GM19043 (cell line): ENCODE measurements around the gene TAOK3.
"Not testable (repeated sequence)": the region's sequence is repeated elsewhere in the genome, so short reads cannot be mapped to it uniquely, and the experiment has no call there.

Experiments used
- ATAC-seq: cut with Tn5 transposase; IDR thresholded peaks from one replicate; pipeline ENCODE4 v1.9.1; 2021; ENCODE audit warnings: low read depth; ENCODE audit not compliant: unreplicated experiment

TAOK3 gene

DNA sequence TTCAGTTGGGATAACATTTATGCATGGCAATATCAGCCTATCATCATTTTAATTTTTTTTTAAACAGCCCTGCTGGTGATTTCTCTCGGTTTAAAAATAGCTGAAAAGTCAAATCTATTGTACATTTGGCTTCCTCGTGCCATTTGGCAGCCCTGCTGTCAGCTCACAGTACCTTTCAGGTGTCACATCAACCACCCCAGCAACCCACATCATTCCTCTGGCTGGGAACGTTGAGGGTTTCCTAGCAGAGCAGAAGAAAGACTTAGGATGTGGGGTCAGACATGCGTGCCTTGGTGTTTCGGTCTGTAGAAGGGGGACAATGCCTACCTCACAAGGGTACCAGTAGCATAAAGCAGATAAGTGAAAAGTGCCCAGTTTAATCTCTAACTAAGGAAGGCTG lies 221.0 kb downstream of the TAOK3 start:
- ATAC-seq = no peak

DNA sequence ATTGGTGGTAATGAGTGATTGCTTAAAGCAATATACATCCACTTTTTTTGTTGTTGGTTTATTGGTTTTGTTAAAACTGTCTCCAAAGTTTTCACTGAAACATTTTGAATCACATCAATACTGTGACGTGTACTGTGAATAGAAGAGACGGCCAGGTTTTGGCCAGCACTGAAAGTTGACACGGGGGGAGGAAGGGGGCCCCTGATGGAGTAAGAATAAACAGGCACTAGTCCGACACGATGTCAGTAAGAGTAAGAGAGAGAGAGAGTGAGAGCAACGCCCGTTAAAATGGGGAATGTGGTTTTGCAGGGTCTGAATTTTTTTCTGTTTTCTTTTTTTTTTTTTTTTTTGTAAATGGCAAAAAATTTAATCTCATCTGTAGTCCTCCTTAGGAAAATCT lies 222.1 kb downstream of the TAOK3 start:
- no peak for ATAC-seq

DNA sequence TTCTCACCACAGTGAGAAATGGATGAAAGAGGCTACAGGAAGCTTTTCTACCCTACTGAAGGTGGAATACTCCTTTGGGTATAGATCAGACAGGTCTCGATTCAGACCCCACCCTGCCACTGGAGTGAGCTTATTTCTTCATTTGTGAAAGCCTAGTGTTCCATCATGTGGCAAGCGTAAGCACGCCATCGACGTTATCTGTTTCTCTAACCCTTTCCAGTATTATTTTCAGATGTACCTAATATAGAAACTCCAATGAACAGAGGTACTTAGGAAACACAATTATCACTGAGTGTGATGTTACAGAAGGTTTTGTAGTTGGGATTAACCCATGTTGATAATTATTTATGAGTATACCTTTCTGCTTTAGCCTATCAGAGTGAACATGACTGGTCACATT lies 224.4 kb downstream of the TAOK3 start:
- no peak for ATAC-seq

DNA sequence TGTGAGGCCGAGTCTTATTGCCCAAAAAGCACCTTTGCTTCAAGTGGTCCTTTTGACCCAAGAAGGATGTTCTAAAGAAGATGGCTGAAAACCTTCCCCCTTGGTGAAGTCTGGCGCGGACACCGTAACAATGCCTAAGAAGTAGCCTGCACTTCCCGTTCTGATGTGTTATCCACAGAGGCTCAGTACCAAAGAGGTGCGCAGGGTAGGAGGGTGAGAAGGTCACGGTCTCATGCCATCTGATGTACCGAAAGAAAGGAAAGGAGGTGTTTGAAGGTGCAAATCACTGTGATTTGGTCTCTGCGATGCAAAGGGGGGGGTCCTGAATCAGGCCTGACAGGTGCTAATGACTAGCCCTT lies 226.9 kb downstream of the TAOK3 start:
- ATAC-seq = no peak

DNA sequence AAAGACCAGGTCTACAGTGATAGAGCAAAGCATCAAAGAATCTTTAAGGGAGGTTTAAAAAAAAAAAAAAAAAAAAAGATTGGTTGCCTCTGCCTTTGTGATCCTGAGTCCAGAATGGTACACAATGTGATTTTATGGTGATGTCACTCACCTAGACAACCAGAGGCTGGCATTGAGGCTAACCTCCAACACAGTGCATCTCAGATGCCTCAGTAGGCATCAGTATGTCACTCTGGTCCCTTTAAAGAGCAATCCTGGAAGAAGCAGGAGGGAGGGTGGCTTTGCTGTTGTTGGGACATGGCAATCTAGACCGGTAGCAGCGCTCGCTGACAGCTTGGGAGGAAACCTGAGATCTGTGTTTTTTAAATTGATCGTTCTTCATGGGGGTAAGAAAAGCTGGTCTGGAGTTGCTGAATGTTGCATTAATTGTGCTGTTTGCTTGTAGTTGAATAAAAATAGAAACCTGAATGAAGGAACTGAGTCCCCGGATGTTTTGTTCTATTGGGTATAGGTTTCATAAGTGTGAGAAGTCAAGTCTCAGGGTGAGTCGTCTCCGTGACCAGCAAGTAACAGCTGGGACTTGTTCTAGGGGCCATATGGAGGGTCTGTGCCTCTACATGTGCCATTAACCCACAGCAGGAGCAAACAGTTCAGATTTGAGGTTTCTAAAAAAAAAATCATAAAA lies 227.5 kb downstream of the TAOK3 start:
- ATAC-seq = peak; percentile 77

DNA sequence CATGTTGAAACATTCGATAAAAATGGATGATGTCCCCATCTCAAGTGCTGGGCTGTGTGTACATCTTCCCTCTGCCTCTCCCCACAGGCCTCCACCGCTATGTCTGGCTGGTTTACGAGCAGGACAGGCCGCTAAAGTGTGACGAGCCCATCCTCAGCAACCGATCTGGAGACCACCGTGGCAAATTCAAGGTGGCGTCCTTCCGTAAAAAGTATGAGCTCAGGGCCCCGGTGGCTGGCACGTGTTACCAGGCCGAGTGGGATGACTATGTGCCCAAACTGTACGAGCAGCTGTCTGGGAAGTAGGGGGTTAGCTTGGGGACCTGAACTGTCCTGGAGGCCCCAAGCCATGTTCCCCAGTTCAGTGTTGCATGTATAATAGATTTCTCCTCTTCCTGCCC lies 228.2 kb downstream of the TAOK3 start:
- no peak for ATAC-seq

DNA sequence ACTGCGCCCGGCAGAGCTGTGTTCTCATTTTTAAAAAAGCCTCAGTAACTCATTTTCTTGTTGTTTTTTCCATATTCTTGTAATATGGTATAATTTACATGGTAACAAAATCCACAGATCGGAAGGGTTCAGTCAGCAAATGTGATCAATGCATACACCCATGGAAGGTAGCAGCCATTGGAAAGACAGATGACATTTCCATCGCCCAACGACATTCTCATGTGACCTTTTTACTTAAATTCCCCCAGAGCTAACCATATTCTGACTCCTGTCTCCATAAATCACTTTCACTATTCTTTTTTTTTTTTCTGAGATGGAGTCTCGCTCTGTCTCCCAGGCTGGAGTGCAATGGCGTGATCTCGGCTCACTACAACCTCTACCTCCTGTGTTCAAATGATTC lies 231.9 kb downstream of the TAOK3 start:
- ATAC-seq = no peak

DNA sequence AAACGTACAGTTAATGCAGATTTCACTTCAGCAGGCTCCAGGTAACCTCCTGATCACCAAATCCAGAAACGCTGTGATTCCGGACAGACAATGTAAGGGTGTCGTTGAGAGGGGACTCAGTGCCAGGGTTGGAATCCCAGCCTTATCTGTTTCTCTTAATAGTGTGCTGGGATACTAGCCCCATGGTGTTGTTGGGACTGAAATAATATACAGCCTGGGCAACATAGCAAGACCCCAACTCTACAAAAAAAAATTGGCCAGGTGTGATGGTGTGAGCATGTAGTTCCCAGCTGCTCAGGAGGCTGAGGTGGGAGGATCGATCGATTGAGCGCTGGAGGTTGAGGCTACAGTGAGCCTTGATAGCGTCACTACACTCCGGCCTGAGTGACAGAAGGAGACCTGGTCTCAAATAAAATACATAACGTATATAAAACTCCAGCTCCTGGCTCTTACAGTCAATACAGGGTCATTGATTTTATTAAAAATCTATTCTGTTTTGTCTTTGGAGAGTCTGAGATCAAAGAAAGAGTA lies 235.5 kb downstream of the TAOK3 start:
- no peak for ATAC-seq

DNA sequence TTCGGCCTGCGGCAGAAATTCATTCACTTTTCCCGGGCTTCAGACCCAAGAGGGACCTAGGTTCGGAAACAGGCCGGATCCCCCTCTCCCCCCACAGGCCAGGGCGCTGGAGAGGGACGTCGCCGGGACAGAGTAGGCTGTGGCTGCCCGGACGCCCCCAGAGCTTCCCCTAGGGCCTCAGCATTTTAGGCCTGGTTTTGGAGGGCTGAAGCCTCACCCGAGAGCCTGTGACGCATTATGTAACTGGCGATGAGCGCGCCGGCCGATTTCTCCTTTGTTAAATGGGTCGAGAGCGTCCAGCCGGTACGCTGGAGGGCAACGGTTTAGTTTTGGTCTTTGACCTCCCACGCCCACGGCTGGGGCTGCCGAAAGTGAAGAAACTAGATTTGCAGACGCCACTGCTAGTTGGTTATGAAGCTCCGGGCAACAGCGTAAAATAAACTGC lies 236.1 kb downstream of the TAOK3 start:
- ATAC-seq = no peak

DNA sequence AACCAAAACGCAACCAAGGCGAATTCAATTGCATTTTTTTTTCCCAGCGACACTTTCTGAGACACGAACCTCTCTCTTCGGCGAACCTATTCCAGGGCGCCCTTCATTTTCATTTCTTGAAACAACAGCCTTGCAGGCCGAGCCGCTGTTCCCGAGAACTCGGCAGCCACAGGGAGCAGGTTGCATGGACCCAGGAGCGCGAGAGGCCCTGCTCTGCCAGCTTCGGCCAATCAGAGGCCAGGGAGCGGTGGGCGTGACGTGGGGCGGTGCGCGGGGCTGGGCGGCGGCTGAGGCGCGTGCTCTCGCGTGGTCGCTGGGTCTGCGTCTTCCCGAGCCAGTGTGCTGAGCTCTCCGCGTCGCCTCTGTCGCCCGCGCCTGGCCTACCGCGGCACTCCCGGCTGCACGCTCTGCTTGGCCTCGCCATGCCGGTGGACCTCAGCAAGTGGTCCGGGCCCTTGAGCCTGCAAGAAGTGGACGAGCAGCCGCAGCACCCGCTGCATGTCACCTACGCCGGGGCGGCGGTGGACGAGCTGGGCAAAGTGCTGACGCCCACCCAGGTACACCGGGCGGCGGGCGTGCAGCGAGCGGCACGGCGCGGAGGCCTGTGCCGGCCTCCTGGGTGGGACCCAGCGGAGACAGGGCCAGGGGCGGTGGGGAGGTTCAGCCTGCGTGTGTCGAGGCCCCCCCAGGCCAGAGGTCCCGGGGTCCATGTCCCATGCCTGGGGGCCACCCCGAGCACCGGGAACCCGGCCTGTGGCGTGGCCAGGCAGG lies 236.7 kb downstream of the TAOK3 start, which contains the start of gene PEBP1:
Gene PEBP1, plus strand, starts transcription at position 337 of the 771 bp plus-strand sequence. Its CDS starts 86 bp downstream, at position 423.
- peak; percentile 98 for ATAC-seq

DNA sequence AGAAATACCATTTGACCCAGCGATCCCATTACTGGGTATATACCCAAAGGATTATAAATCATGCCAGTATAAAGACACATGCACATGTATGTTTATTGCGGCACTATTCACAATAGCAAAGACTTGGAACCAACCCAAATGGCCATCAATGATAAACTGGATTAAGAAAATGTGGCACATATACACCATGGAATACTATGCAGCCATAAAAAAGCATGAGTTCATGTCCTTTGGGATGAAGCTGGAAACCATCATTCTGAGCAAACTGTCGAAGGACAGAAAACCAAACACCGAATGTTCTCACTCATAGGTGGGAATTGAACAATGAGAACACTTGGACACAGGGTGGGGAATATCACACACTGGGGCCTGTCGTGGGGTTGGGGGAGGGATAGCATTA lies 243.3 kb downstream of the TAOK3 start:
- ATAC-seq = not testable (repeated sequence)

DNA sequence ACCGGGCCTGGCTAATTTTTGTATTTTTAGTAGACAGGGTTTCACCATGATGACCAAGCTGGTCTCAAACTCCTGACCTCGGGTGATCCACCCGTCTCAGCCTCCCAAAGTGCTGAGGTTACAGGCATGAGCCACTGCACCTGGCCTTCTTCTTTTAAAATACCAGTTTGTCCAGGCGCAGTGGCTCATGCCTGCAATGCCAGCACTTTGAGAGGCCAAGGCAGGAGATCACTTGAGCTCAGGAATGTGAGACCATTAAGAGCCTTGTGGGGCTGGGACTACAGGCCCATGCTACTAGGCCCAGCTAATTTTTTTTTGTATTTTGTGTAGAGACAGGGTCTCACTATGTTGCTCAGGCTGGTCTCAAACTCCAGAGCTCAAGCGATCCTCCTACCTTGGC lies 244.8 kb downstream of the TAOK3 start:
- ATAC-seq = no peak

DNA sequence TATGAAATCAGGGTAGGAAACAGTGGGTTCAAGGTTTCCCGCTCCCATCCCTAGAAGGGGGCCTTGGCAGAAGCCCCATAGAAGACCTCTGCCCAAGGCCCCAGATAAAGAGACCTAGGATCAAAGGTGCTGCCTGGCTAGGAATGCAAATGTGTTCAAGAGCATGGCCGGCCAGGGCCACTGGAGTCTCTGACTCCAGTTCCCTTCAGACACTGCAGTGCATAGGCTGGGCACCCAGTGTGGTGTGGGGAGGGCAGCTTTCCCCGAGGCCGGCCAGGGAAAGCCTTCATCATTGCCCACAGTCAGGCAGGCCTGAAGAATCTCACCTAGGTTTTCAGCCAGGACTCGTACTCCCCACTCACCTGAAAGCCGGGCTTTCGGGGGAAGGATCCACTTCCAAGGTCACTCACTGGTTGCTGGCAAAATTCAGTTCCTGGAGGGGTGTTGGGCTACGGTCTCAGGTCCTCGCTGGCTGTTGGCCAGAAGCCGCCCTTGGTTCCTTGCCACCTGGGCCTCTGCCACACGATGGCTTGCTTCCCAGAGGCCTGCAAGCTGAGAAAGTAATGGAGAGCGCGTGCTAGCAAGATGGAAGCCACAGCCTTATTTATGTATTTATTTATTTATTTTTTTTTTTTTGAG lies 246.5 kb downstream of the TAOK3 start:
- no peak for ATAC-seq

DNA sequence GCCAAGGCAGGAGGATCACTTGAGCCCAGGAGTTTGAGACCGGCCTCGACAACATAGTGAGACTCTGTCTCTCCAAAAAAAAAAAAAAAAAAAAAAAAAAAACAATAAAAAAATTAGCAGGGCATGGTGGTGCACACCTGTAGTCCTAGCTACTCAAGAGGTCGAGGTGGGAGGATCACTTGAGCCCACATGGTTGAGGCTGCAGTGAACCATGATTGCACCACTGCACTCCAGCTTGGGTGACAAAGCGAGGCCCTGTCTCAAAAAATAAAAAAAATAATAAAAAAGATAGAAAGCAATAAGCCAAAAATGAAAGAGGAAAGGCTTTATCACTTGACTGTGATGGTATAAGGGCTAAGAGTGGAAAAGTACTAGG lies 247.0 kb downstream of the TAOK3 start:
- no peak for ATAC-seq

DNA sequence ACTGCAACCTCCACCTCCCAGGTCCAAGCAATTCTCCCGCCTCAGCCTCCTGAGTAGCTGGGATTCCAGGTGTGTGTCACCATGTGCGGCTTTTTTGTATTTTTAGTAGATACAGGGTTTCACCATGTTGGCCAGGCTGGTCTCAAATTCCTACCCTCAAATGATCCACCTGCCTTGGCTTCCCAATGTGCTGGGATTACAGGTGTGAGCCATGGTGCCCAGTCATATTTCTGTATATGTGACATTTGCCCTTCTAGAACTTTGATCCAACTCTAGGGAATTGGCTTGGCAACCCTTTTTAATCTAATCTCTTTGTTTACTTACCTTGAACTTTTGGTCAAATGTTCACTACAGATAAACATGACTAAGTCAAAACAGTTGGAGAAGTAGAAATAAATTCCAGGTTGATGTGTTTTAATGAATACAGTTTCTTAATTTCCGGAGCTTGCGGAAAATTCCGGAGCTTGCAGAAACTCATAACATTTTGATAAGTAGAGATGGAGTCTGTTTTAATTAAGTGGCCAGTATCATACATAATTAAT lies 248.3 kb downstream of the TAOK3 start:
- no peak for ATAC-seq

DNA sequence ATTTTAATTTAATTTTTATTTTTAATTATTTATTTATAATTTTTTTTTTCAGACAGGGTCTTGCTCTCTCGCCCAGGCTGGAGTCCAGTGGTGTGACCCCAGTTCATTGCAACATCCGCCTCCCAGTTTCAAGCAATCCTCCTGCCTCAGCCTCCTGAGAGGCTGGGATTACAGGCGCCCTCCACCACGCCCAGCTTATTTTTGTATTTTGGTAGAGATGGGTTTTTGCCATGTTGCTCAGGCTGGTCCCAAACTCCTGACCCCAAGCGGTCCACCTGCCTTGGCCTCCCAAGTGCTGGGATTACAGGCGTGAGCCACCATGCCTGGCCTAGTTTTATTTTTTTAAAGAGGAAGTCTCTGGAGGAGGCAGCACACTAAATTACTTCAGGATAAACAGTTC lies 250.4 kb downstream of the TAOK3 start:
- no peak for ATAC-seq

DNA sequence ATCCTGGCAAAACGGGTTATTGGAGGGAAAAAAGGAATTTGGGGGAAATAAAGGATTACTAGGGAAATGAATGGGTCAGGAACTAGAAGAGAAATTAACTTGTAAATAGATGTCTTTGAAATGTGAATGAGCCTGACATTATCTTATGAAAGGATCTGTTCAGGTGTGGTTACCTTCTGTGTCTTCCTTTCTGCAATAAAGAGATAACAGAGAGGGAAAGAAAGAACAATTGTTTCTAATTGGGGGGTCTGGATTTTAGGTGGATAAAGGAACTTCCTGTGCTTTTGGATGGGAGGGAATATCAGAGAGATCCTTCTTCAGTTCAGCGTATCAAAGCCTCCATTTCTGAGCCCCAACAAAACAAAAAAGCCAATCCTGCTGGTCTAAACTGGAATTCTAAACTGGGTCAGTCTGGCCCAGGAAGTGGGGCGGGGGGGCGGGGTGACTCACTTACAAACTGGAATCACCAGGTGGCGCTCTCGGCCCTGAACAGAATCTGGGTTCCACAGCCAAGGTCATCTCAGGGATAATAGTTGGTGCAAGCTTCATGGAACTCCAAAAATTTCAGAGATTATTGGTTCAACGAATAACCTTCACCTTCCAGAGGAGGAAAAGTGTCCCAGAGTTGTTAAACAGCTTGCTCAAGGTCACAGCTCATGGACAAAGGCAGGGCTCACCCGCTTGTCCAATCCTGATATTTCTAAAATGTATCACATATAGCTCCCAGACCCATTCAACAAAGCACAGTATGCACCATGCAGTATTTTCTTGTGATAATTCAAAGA lies 251.9 kb downstream of the TAOK3 start:
- peak; percentile 66 for ATAC-seq

DNA sequence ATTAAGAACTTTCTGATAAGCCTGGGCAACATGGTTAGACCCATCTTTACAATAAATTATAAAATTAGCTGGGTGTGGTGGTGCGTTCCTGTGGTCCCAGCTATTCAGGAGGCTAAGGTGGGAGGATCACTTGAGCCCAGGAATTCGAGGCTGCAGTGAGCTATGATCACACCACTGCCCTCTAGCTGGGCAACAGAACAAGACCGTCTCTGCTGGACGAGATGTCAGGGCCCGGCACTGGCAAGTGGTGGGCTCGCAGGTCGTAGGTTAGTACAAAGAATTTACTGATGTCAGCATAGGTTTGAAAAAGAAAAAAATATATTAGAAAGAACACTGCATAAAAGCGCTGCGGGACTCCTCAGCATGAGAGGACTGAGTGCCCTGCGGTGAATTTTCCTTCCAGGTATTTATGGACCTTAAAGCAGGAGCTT lies 253.2 kb downstream of the TAOK3 start:
- ATAC-seq = no peak

DNA sequence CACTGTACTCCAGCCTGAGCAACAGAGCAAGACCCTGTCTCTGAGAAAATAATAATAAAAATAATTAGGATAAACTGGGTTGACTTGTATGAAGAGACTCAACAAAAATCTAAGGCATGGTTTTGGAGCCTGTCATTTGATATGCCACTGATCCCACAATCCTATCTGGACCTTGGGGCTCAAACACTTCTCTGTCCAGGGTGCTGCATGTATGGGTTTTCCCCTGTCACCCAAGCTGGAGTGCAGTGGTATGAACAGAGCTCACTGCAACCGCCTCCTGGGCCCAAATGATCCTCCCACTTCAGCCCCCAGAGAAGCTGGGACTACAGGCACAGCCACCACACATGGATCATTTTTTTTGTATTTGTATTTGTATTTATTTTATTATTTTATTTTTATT lies 263.6 kb downstream of the TAOK3 start:
- ATAC-seq = no peak

DNA sequence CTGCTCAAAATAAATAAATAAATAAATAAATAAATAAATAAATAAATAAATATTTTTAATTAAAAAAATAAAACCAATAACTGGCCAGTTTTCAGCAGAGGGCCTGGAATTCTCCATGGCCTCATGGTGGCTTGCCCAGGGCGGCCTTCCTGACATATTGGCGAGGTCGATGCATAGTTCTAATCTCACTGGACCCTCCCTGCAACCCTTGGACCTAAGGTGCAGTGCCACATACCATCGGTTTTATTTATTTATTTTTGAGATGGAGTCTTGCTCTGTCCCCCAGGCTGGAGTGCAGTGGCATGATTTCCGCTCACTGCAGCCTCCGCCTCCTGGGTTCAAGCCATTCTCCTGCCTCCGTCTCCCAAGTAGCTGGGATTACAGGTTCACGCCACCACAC lies 265.0 kb downstream of the TAOK3 start:
- no peak for ATAC-seq
